ENCODE measurements around the gene PROS1. TPM values are rescaled to one million over a fixed set of nuclear protein-coding genes. Genes with fewer than 3 reads are reported as not detected.

PROS1 gene
- total RNA-seq, 2 donors from 2014 or later = 11.2 to 26.0 TPM

- TF ChIP-seq CTCF (IDR thresholded peaks at IDR 0.05) = no peak
- no peak for DNase-seq
These were observed 14.6 kb upstream of the PROS1 start for GRCh38 chr3:93988283-93988682.

GRCh38 chr3:93984618-93985017 lies 10.9 kb upstream of the PROS1 start:
- no peak overlapping the region for H3K4me3 ChIP-seq
- H3K27me3 ChIP-seq = no peaks in the 10 kb centered on the region
- H3K4me1 ChIP-seq = no peaks in the 10 kb centered on the region
- no peak for TF ChIP-seq CTCF (IDR thresholded peaks at IDR 0.05)
- DNase-seq = no peak
- H3K27ac ChIP-seq = no peak overlapping the region
- no peak overlapping the region for H3K9ac ChIP-seq (ENCODE audit: low read depth in 2 of 2, low read length in 2 of 2)
- H3K36me3 ChIP-seq = no peaks in the 10 kb centered on the region
- H3K9me3 ChIP-seq = no peaks in the 10 kb centered on the region
- intact Hi-C loops (cut with DNase I) = no loop called here

More at GRCh38 chr3:93988283-93988682, 14.6 kb upstream of the PROS1 start:
- H3K27me3 ChIP-seq = no peaks in the 10 kb centered on the region
- no peaks in the 10 kb centered on the region for H3K36me3 ChIP-seq
- H3K27ac ChIP-seq = no peak overlapping the region
- no peaks in the 10 kb centered on the region for H3K4me1 ChIP-seq
- intact Hi-C loops (cut with DNase I) = no loop called here
- no peaks in the 10 kb centered on the region for H3K9me3 ChIP-seq
- no peak overlapping the region for H3K4me3 ChIP-seq
- H3K9ac ChIP-seq (ENCODE audit: low read depth in 2 of 2, low read length in 2 of 2) = no peak overlapping the region

GRCh38 chr3:93983408-93983807 lies 9.7 kb upstream of the PROS1 start:
- no peaks in the 10 kb centered on the region for H3K36me3 ChIP-seq
- intact Hi-C loops (cut with DNase I) = no loop called here
- TF ChIP-seq CTCF (IDR thresholded peaks at IDR 0.05) = no peak

GRCh38 chr3:93981649-93982048 lies 8.0 kb upstream of the PROS1 start:
- H3K4me1 ChIP-seq = no peaks in the 10 kb centered on the region
- H3K27ac ChIP-seq = no peak overlapping the region
- H3K9me3 ChIP-seq = no peaks in the 10 kb centered on the region
- no peak overlapping the region for H3K9ac ChIP-seq (ENCODE audit: low read depth in 2 of 2, low read length in 2 of 2)
- no peaks in the 10 kb centered on the region for H3K27me3 ChIP-seq
- no peak overlapping the region for H3K4me3 ChIP-seq
- no peaks in the 10 kb centered on the region for H3K36me3 ChIP-seq
- TF ChIP-seq CTCF (IDR thresholded peaks at IDR 0.05) = no peak
- intact Hi-C loops (cut with DNase I) = no loop called here
- DNase-seq = no peak

More at GRCh38 chr3:93983408-93983807, 9.7 kb upstream of the PROS1 start:
- H3K27me3 ChIP-seq = no peaks in the 10 kb centered on the region
- no peaks in the 10 kb centered on the region for H3K4me1 ChIP-seq
- no peak for DNase-seq
- no peak overlapping the region for H3K9ac ChIP-seq (ENCODE audit: low read depth in 2 of 2, low read length in 2 of 2)
- no peaks in the 10 kb centered on the region for H3K9me3 ChIP-seq
- no peak overlapping the region for H3K4me3 ChIP-seq
- H3K27ac ChIP-seq = no peak overlapping the region

- H3K27ac ChIP-seq = peak within 1 kb of the TSS; percentile 89
- H3K4me3 ChIP-seq = peak within 1 kb of the TSS; percentile 91
- peak; percentile 97 for DNase-seq
- no peaks in the 10 kb centered on the region for H3K4me1 ChIP-seq
- H3K36me3 ChIP-seq = no peaks in the 10 kb centered on the region
- no peaks in the 10 kb centered on the region for H3K27me3 ChIP-seq
- no peaks in the 10 kb centered on the region for H3K9me3 ChIP-seq
- TF ChIP-seq CTCF (IDR thresholded peaks at IDR 0.05) = no peak
- H3K9ac ChIP-seq (ENCODE audit: low read depth in 2 of 2, low read length in 2 of 2) = peak within 1 kb of the TSS; percentile 70 to 72
- intact Hi-C loops (cut with DNase I) = no loop called here
These were observed 6.4 kb upstream of the PROS1 start, which contains the start of gene ARL13B for GRCh38 chr3:93979850-93980676. Gene ARL13B (plus strand): TSS chr3:93980155. CDS start chr3:93980424, 269 bp downstream.

Data from colonic mucosa (tissue), 4 donors.